Stimulated activated CD4-positive, alpha-beta T cell treated with anti-CD3 and anti-CD28 coated beads, Interleukin-12 subunit alpha, Interleukin-12 subunit beta, amount 100 ng/mL, for 48 hours (primary cell): ENCODE measurements around the gene PIGR.

Experiments used
- DNase-seq, 3 donors: peaks; one replicate each; pipeline ENCODE4 v3.0.0-alpha.2; 2020; ENCODE audit warnings: low read depth in 2 of 3, low spot score in 1 of 3

Gene PIGR

GRCh38 chr1:206946261-206946660, at the start of gene PIGR:
Gene PIGR (minus strand): TSS chr1:206946466. CDS start chr1:206940531, 5,935 bp downstream.
- DNase-seq = no peak

- no peak for DNase-seq
Measured at GRCh38 chr1:206992790-206993189, 46.5 kb upstream of the PIGR start.

- no peak for DNase-seq
Measured at GRCh38 chr1:206987873-206988272, 41.6 kb upstream of the PIGR start.

- no peak for DNase-seq
Measured at GRCh38 chr1:206986885-206987284, 40.6 kb upstream of the PIGR start.

- no peak for DNase-seq
Measured at GRCh38 chr1:206986402-206986801, 40.1 kb upstream of the PIGR start.

- DNase-seq = no peak
Measured at GRCh38 chr1:206985162-206985749, 39.0 kb upstream of the PIGR start.

- DNase-seq = peak; percentile 34 to 51 (median 47)
Measured at GRCh38 chr1:206982216-206982615, 36.0 kb upstream of the PIGR start.

GRCh38 chr1:206979379-206980043, 33.2 kb upstream of the PIGR start:
- DNase-seq = no peak

GRCh38 chr1:206978259-206978658, 32.0 kb upstream of the PIGR start:
- DNase-seq = no peak

- no peak for DNase-seq
Measured at GRCh38 chr1:206975306-206975705, 29.0 kb upstream of the PIGR start.

- DNase-seq = no peak
Measured at GRCh38 chr1:206974140-206974539, 27.9 kb upstream of the PIGR start.

- no peak for DNase-seq
Measured at GRCh38 chr1:206972728-206973127, 26.5 kb upstream of the PIGR start.

GRCh38 chr1:206971029-206971655, 24.9 kb upstream of the PIGR start:
- no peak for DNase-seq

- no peak for DNase-seq
Measured at GRCh38 chr1:206970446-206970845, 24.2 kb upstream of the PIGR start, which contains the start of gene FCAMR. Gene FCAMR (minus strand): TSS chr1:206970460. CDS start chr1:206970125, 335 bp downstream.

GRCh38 chr1:206969090-206969489, 22.8 kb upstream of the PIGR start:
- DNase-seq = no peak

GRCh38 chr1:206967096-206967849, 21.0 kb upstream of the PIGR start:
- no peak for DNase-seq

GRCh38 chr1:206965781-206966180, 19.5 kb upstream of the PIGR start:
- DNase-seq = no peak

- DNase-seq = no peak
Measured at GRCh38 chr1:206963740-206964139, 17.5 kb upstream of the PIGR start.

GRCh38 chr1:206963119-206963712, 16.9 kb upstream of the PIGR start:
- DNase-seq = no peak

GRCh38 chr1:206962272-206962671, 16.0 kb upstream of the PIGR start:
- DNase-seq = no peak

- no peak for DNase-seq
Measured at GRCh38 chr1:206961668-206962067, 15.4 kb upstream of the PIGR start.
